SU-DHL-6 (cell line): ENCODE results near the gene VAT1L.

ENCODE experiments used
- EZH2phosphoT487 ChIP-seq: fragments of 200-600 bp; sonication (generic), shearing (Covaris generic); conservative IDR thresholded peaks from 2 replicates; pipeline ENCODE4 v1.6.1; 2018; ENCODE audit warnings: mild to moderate bottlenecking, antibody characterized with exemption, low read length, moderate library complexity, mixed read lengths
- TF ChIP-seq, protein P1 (sequence below): fragments of 200-600 bp; sonication (generic); IDR thresholded peaks from one replicate; pipeline ENCODE4 v1.5.1; 2017; ENCODE audit warnings: antibody characterized with exemption, mild to moderate bottlenecking, low read length, moderate library complexity; ENCODE audit not compliant: insufficient read depth, poor library complexity, severe bottlenecking

DNA sequence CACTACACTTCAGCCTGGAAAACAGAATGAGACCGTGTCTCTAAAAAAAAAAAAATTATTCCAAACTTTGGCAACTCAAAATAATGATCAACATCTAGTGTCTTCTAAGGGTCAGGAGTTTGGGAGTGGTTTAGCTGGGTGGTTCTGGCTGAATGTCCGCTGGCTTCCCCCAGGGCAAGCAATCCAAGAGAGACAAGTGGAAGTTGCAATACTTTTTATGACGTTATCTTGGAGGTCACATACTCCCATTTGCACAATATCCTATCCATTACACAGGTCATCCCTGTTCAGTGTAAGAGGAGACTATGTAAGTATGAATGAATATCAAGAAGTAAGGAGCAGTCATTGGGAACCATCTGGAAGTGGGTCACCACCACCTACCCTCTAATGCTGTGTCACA is 218.8 kb downstream of the VAT1L start:
- TF ChIP-seq, protein P1, sequence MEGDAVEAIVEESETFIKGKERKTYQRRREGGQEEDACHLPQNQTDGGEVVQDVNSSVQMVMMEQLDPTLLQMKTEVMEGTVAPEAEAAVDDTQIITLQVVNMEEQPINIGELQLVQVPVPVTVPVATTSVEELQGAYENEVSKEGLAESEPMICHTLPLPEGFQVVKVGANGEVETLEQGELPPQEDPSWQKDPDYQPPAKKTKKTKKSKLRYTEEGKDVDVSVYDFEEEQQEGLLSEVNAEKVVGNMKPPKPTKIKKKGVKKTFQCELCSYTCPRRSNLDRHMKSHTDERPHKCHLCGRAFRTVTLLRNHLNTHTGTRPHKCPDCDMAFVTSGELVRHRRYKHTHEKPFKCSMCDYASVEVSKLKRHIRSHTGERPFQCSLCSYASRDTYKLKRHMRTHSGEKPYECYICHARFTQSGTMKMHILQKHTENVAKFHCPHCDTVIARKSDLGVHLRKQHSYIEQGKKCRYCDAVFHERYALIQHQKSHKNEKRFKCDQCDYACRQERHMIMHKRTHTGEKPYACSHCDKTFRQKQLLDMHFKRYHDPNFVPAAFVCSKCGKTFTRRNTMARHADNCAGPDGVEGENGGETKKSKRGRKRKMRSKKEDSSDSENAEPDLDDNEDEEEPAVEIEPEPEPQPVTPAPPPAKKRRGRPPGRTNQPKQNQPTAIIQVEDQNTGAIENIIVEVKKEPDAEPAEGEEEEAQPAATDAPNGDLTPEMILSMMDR: no peak
- no peak for TF ChIP-seq EZH2phosphoT487
